Measurements from ENCODE around the gene CCDC15.
"Not testable (repeated sequence)": the region's sequence is repeated elsewhere in the genome, so short reads cannot be mapped to it uniquely, and the experiment has no call there.

CCDC15 gene

GRCh38 chr11:124950601-124951330 lies 3.2 kb upstream of the CCDC15 start:
- no peak for TF ChIP-seq CTCF (conservative IDR thresholded peaks at IDR 0.05; ENCODE audit: control insufficient read depth, insufficient read depth, low read depth, low read length)
- no peak for DNase-seq (ENCODE audit: low read depth)
- no peak overlapping the region for H3K4me3 ChIP-seq (ENCODE audit: control insufficient read depth, low read depth, low read length)

- H3K4me3 ChIP-seq (ENCODE audit: control insufficient read depth, low read depth, low read length), result no peak overlapping the region
- no peak for TF ChIP-seq CTCF (conservative IDR thresholded peaks at IDR 0.05; ENCODE audit: control insufficient read depth, insufficient read depth, low read depth, low read length)
- DNase-seq (ENCODE audit: low read depth), result no peak
These were observed 2.7 kb upstream of the CCDC15 start for GRCh38 chr11:124951341-124951740.

GRCh38 chr11:124954590-124954955 lies 571 bp downstream of the CCDC15 start:
- H3K4me3 ChIP-seq (ENCODE audit: control insufficient read depth, low read depth, low read length), result peak overlapping the region; percentile 69
- TF ChIP-seq CTCF (conservative IDR thresholded peaks at IDR 0.05; ENCODE audit: control insufficient read depth, insufficient read depth, low read depth, low read length), result no peak
- DNase-seq (ENCODE audit: low read depth), result no peak

- TF ChIP-seq CTCF (conservative IDR thresholded peaks at IDR 0.05; ENCODE audit: control insufficient read depth, insufficient read depth, low read depth, low read length), result no peak
- peak overlapping the region; percentile 69 for H3K4me3 ChIP-seq (ENCODE audit: control insufficient read depth, low read depth, low read length)
- DNase-seq (ENCODE audit: low read depth), result no peak
These were observed 1.0 kb downstream of the CCDC15 start for GRCh38 chr11:124955035-124955434.

GRCh38 chr11:124961972-124962609 lies 8.1 kb downstream of the CCDC15 start:
- peak; percentile 84 for DNase-seq (ENCODE audit: low read depth)
- peak; percentile 79 for TF ChIP-seq CTCF (conservative IDR thresholded peaks at IDR 0.05; ENCODE audit: control insufficient read depth, insufficient read depth, low read depth, low read length)
- no peak overlapping the region for H3K4me3 ChIP-seq (ENCODE audit: control insufficient read depth, low read depth, low read length)

GRCh38 chr11:124968197-124968596 lies 14.2 kb downstream of the CCDC15 start:
- H3K4me3 ChIP-seq (ENCODE audit: control insufficient read depth, low read depth, low read length); DNase-seq (ENCODE audit: low read depth): not testable (repeated sequence)

- peak; percentile 48 for DNase-seq (ENCODE audit: low read depth)
- H3K4me3 ChIP-seq (ENCODE audit: control insufficient read depth, low read depth, low read length), result no peak overlapping the region
- no peak for TF ChIP-seq CTCF (conservative IDR thresholded peaks at IDR 0.05; ENCODE audit: control insufficient read depth, insufficient read depth, low read depth, low read length)
These were observed 16.9 kb downstream of the CCDC15 start for GRCh38 chr11:124970925-124971324.
